GM11168 (cell line): Measurements from ENCODE around the gene DNAH1.
"Not testable (repeated sequence)": the region's sequence is repeated elsewhere in the genome, so short reads cannot be mapped to it uniquely, and the experiment has no call there.

Source experiments
- in situ Hi-C: fragments of 300-500 bp; cut with MboI; formaldehyde crosslinking; loops from one replicate; pipeline ENCODE4 v1.12.0; 2022; ENCODE audit warnings: low sequenced_read_pairs; ENCODE audit not compliant: unreplicated experiment

DNAH1 gene

DNA sequence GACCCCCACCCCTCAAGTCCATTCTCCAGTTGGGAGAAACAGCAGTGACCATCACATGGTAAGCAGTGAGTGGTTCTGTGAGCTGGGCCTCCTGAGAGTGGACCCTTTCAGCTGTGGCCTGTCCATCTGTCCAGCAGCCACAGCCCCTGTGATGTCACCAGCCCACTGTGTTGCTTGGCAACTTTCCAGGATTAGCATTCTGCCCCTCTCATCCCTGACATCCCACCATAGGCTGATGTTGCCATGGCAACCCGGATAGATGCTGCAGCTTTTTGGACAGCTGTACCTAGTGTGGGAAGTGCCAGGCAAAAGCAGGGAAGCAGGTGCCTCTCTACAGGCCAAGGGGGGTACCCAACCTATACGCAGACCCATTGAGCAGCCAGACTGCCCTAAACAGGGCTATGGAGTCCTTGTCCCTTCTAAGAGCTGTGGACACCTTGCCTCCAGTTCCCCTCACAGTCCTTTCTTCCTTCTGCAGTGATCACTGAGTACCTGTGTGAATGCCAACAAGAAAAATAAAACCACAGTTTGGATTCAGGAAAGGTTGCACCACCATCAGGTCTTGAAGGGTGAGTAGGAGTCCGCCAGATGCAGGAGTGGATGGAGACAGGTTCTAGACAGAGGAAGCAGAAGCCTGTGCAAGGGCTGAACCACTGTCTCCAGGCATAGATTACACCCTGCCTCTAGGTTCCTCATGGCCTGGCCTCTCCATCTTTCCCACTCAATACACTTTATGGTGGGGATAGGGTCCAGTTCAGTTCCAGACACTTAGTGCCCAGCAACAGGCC lies at the start of gene DNAH1:
DNAH1 (plus strand) TSS at position 343 of the 788 bp plus-strand sequence. CDS start 6,124 bp downstream, outside the sequence.
- in situ Hi-C loops = no loop called here

DNA sequence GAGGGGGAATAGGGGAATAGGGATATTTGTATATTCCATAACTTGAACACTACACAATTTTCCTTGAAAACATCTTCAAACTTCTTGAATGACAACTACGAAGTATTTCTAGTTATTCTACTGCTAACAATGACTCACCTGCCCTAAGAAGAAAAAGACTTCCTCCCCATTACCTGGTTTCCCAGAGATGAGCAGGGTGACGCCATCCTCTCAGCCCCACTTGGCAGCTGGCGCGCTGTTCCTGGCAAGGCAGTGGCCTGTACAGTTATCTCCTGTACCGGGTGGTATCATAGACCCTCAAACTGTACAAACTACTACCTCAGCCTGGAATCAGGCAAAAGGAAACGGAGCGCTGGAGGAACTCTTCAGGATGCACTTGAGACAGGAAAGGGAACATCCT lies 48.1 kb upstream of the DNAH1 start:
- in situ Hi-C loops = no loop called here

DNA sequence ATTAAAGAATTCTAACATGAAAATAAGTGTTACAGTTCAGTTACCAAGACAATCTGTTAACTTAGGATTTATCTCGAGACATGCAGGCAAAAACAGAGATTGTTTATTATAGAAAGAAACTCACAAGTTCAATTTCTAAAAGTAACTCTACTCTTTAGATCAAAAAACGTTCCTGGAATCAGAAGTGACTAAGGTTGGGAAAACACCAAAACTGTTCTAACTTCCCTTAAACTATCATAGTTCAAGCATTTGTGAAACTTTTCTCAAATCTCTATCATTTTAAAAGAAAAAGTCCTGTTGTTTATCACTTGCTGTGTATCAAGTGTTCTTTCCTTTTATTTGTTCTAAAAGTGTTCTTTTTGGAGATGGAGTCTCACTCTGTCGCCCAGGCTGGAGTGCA lies 46.3 kb upstream of the DNAH1 start:
- in situ Hi-C loops = no loop called here

DNA sequence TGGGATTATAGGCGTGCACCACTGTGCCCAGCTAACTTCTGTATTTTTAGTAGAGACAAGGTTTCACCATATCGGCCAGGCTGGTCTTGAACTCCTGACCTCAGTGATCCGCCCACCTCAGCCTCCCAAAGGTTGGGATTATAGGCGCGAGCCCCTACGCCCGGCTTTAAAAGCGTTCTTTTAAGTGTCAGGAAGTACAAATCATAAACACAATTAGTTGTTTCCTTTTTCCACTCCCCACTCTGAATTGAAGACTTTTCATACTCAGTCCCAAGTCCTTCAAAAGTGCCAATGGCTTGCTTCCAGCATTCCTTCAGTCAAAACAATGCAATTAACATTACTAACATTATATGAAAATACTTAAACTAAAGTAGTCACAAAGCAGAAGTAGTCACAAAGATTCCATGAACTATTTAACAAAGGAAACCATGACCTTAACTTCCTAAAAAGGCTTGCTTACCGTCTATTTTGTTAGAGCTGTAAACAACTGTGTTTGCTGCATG lies 45.8 kb upstream of the DNAH1 start:
- in situ Hi-C loops = no loop called here

DNA sequence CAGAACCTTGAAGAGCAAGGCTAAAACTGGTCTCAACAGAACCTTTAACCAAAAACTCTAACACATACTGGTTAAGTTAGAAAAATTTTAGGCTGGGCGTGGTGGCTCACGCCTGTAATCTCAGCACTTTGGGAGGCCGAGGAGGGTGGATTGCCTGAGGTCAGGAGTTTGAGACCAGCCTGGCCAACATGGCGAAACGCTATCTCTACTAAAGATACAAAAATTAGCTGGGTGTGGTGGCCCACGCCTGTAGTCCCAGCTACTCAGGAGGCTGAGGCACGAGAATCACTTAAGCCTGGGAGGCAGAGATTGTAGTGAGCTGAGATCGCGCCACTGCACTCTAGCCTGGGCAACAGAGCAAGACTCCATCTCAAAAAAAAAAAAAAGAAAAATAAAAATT lies 43.9 kb upstream of the DNAH1 start:
- in situ Hi-C loops = not testable (repeated sequence)

DNA sequence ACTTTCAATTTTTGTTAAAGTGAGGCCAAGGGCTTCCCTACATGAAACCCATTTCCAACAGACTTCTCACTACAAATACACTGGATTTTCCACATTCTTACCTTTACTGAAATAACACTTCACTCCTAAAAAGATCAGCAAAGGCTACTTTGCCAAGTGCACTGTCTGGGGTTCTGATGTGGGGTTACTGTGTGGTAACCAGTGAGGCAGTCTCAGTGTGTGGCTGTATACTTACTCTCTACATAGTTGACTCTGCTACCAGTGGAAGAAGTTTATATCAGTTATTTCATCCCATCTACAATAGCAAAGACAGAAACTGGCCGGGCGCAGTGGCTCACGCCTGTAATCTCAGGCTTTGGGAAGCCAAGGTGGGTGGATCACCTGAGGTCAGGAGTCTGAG lies 43.3 kb upstream of the DNAH1 start:
- in situ Hi-C loops = no loop called here

DNA sequence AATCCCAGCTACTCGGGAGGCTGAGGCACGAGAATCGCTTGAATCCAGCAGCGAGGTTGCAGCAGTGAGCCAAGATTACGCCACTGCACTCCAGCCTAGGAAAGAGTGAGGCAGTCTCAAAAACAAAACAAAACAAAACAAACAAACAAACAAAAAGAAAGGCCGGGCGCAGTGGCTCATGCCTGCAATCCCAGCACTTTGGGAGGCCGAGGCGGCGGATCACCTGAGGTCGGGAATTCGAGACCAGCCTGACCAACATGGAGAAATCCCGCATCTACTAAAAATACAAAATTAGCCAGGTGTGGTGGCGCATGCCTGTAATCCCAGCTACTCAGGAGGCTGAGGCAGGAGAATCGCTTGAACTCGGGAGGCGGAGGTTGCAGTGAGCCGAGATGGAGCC lies 41.3 kb upstream of the DNAH1 start:
- in situ Hi-C loops = not testable (repeated sequence)

DNA sequence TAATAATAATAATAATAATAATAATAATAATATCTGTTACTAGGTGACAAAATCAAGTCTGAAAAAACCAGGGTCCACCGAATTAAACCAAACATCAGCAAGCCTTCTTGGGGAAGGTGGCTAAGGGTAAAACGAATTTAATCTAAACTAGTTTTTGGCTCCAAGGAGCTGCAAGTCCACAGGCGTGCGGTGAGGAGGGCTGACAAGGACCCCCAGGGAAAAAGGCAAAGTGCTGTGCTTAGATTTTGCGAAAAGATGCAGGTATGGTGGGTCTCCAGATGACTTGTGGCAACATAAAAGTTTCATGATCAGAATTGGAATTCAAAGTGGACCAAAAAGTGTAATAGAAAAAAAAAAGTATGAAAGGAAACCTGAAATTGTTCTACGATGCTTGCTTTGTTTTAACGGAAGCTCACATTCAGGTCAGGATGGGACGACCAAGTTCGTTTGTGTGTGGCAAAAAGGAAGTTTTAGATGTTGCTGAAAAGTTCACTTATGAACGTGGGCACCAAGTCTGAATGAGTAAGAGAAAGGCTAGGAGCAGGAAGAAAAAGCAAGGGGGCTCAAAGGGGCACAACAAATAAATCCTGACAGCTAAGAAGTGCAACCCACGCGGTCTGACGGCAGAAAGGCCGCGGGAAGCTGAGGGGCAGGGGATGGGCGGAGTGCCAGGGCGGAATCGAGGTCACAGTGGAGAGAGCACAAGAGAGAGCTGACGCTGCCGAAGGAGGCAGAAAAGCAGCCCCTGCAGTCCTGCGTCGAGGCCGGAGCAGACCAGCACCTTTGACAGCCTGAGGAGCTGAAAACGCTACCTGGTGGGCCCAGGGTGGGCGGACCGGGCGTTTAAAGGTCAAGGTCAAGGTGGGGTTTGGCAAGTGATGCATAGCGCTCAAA lies 38.8 kb upstream of the DNAH1 start:
- in situ Hi-C loops = no loop called here

DNA sequence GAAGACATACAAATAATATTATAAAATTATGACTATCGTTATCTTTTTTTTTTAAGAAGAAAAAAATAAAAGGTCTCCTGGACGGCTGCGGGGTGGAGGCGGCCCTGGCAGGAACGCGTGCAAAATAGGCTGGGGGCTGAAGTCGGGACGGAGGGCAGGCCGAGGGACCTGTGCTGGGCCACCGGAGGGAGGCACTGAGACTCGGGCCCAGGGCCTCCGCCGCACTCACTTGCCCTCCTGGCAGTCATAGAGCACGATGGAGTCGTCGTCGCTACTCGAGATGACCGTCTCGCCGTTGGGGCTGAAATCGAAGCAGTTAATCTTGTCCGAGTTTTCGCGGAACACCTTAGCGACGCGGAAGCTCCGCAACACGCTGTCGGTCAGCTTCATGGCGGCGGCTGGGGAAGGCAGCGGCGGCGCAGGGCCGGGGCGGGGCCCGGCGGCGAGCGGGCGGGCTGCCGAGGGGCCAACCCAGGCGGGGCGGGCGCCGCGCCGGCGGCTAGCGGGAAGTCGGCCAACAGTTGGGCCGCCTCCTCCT lies 38.1 kb upstream of the DNAH1 start:
- in situ Hi-C loops = no loop called here

DNA sequence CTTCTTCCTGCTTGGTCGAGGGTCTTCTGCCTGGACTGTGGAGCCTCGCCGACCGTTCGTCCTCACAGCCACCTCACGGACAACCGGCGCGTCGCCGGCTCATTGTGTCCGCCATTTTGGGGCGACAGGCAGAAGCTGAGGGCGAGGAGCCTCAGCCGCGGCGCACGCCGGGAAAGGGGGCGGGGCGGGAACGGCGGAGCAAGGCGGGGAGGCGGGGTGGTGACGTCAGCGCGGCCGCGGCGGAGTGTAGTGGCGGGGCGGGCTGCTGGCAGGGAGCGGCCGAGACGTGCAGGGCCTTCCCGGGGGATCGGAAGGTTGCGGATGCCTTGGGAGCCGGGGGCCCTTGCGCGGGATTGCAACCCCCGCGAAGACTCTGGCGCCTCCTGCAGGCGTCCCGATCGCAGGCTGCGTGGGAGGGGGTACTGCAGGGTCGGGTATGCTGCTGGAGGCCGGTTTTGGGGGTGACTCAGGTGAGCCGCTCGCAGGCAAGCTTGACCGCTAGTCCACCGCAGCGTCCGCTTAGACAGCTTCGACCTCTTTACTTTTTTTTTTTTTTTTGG lies 37.5 kb upstream of the DNAH1 start, which contains the start of gene WDR82:
WDR82 (minus strand) TSS at position 140 of the 560 bp plus-strand sequence. CDS start 288 bp downstream, outside the sequence.
- in situ Hi-C loops = no loop called here

DNA sequence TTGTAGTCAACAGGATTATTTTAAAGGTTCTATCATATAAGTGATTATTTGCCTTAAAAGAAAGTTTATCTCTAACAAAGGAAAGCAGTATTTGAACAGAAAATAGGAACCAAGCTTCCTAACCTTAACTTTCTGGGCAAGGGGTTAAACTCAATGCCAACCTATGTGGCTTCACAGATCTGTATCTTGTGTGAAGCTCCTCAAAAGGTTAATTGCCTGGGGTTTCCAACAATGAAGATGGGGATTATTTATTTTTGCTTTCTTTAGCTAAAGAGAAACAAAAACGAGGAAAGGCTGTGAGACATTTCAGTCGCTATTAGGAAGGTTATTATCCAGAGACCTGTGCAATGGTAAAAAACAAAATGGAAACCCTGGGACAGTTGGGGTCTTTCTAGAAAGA lies 36.5 kb upstream of the DNAH1 start:
- in situ Hi-C loops = no loop called here

DNA sequence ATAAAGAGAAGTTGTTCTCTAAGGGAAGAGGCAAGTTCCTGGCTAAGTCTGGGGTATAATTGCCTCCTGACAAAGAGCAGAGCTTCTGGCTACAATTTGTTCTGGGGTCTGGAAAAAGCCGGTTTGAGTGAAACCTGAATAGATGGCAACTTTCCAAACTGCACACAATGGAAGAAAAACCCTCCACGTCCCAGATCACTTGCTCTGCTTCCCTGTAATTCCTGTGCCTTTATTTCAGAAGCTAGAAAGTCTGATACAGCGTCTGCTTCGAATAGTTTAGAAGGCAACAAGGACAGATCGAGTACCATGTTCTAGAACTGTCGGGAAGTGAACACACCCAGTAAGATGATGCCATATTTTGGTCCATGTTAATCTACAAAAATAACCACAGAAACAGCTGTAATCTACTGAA lies 36.1 kb upstream of the DNAH1 start:
- in situ Hi-C loops = no loop called here

DNA sequence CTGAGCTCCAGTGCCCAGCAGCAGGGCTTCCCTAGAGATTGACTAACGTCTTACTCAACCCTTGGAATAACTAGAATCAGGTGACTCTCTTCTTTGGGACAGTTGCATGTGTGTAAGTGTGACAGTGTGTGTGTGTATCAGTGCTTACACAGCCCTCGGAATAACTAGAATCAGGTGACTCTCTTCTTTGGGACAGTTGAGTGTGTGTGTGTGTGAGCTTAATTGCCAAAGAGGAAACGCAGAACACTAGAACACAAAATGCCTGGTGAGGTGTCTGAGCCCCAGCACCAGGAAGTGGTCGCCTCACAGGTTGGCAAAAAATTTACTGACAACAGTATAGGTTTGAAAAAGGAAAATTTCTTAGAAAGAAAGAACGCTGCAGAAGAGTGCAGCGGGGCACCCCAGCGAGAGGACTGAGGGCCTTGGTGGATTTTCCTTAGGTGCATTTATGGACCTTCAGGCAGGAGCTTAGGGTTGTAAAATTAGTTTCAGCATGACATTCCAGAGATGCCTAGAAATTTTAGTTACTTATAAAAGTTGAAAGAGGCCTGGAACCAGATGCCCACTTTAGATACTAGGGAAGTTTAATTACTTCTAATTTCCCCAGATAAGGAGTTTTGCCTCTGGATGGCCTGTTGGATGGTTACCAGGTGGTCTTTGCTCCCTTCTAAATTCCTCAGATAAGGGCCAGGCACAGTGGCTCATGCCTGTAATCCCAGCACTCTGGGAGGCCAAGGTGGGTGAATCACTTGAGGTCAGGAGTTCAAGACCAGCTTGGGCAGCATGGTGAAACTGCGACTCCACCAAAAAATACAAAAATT lies 33.9 kb upstream of the DNAH1 start:
- in situ Hi-C loops = no loop called here

DNA sequence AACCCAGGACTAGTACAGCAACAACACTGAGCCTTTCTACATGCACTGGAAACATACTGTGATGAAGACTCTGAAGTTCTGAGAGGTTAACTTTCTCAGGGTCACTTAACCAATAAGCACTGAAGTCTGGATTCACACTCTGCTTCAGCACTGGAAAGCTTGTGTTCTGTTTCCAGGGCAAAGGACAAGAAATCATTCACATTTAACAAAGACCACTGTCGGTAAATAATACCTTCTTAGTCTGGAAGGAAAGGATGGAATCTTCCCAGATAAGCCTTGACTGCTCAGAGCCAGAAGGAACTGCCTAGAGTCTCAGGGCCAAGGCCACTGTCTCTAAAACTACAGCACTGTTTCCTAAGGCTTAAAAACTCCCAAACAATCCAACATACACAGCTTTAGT lies 32.8 kb upstream of the DNAH1 start:
- in situ Hi-C loops = no loop called here

DNA sequence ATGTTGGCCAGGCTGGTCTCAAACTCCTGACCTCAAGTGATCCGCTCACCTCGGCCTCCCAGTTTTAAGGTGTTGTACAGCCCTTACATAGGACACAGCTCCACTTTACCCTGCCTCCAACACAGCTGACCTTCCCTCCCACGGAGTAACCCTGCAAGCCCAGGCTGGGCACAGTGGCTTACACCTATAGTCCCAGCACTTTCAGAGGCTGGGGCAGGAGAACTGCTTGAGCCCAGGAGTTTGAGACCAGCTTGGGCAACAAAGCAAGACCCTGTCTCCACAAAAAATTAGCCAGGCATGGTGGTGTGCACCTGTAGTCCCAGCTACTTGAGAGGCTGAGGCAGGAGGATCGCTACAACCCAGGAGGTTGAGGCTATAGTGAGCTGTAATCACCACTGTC lies 32.1 kb upstream of the DNAH1 start:
- in situ Hi-C loops = not testable (repeated sequence)

DNA sequence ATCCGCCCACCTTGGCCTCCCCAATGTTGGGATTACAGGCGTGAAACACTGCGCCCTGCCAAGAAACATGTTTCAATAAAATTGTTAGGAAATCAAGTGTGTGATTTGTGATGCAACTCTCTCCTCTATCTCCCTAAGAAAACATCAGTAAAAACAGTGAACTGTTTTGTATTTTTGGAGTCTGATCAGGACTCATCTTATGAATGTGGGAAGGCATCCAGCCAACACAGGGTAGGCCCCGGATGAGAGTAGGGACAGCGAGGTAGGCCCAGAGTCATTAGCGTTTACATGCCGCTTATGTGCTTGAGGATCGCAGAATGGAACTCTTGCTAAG lies 29.4 kb upstream of the DNAH1 start:
- in situ Hi-C loops = no loop called here

DNA sequence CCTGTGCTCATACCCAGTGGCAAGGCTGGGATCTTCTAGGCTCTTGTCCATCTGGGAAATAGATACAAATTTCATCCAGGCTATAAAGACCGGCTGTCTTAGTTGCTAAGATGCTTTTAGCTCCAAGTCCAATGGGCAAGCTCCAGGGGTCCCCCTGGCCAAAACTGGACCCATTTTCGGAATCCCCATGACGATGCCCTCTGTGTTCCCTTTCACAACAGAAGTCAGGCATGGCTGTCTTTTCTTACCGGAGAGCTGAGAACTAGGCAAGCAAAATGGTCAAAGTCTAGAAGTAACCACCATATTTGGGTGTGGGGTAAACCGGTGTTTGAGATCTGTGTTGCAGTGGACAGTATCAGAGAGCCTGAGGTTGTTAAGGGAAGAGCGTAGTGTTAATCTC lies 27.4 kb upstream of the DNAH1 start:
- in situ Hi-C loops = no loop called here

DNA sequence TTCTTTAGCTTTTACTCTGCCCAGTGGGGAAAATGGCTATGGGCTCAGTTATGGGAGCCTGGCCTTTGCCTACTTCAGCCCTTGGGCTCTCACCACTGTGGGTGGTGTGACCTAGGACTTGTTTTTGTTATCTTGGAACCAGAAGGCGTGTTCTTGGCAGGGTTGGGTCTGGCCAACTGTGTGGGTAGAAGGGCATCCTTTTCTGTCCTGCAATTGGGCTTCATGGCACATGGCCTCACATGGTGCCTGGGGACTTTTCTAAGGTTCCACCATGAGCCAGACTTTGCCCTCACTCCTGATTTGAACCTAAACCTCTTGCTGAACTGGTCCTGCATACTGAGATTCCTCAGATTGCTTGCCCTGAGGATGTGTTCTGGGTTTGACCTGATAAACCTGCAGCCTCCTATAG lies 26.8 kb upstream of the DNAH1 start:
- in situ Hi-C loops = no loop called here

DNA sequence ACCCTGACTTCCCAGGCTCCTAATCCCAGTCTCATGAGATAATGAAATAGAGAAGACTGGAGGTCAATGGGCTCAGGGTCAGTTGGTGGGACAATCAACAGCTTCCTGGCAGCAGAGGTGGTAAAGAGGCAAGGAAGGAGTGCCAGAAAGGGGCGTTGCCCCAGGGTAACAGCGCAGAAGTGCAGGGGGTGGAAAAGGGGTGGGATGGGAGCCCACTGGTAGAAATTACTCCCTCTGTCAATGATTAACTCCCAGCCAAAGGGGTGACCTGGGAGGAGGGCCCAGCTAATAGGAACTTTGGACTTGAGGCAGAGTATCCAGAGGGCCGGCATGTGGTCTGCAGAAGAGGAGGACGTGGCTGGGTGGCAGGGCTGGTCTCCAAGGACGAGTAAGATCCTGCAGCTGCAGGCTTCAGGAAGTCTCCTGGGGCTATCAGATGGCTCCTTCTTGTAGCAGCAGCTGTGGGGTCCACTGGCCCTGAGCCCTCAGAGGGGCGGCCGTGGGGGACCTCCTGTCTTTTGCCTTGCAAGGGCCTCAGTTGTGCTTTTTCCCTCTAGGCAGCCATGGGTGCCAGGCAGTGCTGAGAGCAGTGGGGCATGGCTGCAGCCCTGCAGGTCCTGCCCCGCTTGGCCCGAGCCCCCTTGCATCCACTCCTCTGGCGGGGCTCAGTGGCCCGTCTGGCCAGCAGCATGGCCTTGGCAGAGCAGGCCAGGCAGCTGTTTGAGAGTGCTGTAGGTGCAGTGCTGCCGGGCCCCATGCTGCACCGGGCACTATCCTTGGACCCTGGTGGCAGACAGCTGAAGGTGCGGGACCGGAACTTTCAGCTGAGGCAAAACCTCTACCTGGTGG lies 26.1 kb upstream of the DNAH1 start:
- in situ Hi-C loops = loop anchor here (10.0 kb wide), 1 partner anchor 55 kb away; no protein-coding TSS in a partner anchor
